CD4-positive, CD25-positive, alpha-beta regulatory T cell (primary cell): ENCODE measurements around the gene FOXO6. TPM values are rescaled to one million over a fixed set of nuclear protein-coding genes. Genes with fewer than 3 reads are reported as not detected.
A peak's percentile ranks its signal among the peaks of the same experiment; 100 is the strongest.

ENCODE experiments used
- ATAC-seq, 2 donors: fragments of 150-1000 bp; cut with Tn5 transposase; one replicate each; pipeline ENCODE4 v1.10.0; 2021; ENCODE audit warnings: low read depth in 2 of 2, moderate number of reproducible peaks in 2 of 2, moderate library complexity in 1 of 2
- DNase-seq, 3 donors: peaks; one replicate each; pipeline versions ENCODE4 v3.0.0 to v3.0.0-alpha.2; 2012 to 2022; ENCODE audit warnings: mixed read lengths in 1 of 3
- H3K27ac ChIP-seq: one replicate; pipeline ENCODE4 v1.7.0; 2013; ENCODE audit warnings: mild to moderate bottlenecking, low read length; ENCODE audit not compliant: insufficient read depth, poor library complexity, severe bottlenecking
- H3K27me3 ChIP-seq: one replicate; pipeline ENCODE4 v1.7.0; 2013; ENCODE audit warnings: low read length; ENCODE audit not compliant: control insufficient read depth, insufficient read depth
- H3K36me3 ChIP-seq: one replicate; pipeline ENCODE4 v1.7.0; 2013; ENCODE audit warnings: mild to moderate bottlenecking, low read length, moderate library complexity; ENCODE audit not compliant: control insufficient read depth, insufficient read depth
- H3K4me1 ChIP-seq: 2 replicates; pipeline ENCODE4 v1.7.0; 2013; ENCODE audit warnings: mild to moderate bottlenecking, low read length; ENCODE audit not compliant: insufficient read depth, control insufficient read depth, poor library complexity, severe bottlenecking
- H3K4me3 ChIP-seq: one replicate; pipeline ENCODE4 v1.7.0; 2013; ENCODE audit warnings: low read depth, mild to moderate bottlenecking, low read length, moderate library complexity
- H3K9me3 ChIP-seq, 2 experiments: 1 replicate in 1 of 2; 2 replicates in 1 of 2; pipeline ENCODE4 v1.7.0; 2013; ENCODE audit warnings: low read length in 2 of 2, mild to moderate bottlenecking in 1 of 2, moderate library complexity in 1 of 2; ENCODE audit not compliant: control insufficient read depth in 2 of 2
- H3K27ac Mint-ChIP-seq, 3 donors: one replicate each; pipeline ENCODE4 v1.8.0; 2020 to 2022; ENCODE audit warnings: mild to moderate bottlenecking in 3 of 3, mixed read lengths in 3 of 3, moderate library complexity in 2 of 3
- H3K27me3 Mint-ChIP-seq: one replicate; pipeline ENCODE4 v1.8.0; 2022; ENCODE audit warnings: mild to moderate bottlenecking, mixed read lengths
- H3K36me3 Mint-ChIP-seq: one replicate; pipeline ENCODE4 v1.8.0; 2020; ENCODE audit warnings: mixed read lengths
- H3K4me1 Mint-ChIP-seq, 4 donors: one replicate each; pipeline ENCODE4 v1.8.0; 2020 to 2022; ENCODE audit warnings: mixed read lengths in 4 of 4, mild to moderate bottlenecking in 1 of 4
- H3K4me3 Mint-ChIP-seq, 4 donors: one replicate each; pipeline ENCODE4 v1.8.0; 2020 to 2022; ENCODE audit warnings: mild to moderate bottlenecking in 4 of 4, mixed read lengths in 4 of 4, moderate library complexity in 3 of 4
- H3K9me3 Mint-ChIP-seq, 7 donors: one replicate each; pipeline ENCODE4 v1.8.0; 2020 to 2022; ENCODE audit warnings: mixed read lengths in 7 of 7, mild to moderate bottlenecking in 3 of 7, moderate library complexity in 2 of 7
- polyA plus RNA-seq, 4 donors: library from polyadenylated mRNA; unstranded; fragments of 300-500 nt; fragmentation: Illumina TruSeq; gene quantifications; one replicate each; pipeline ENCODE4 v1.2.3, GENCODE V29; 2021
- total RNA-seq: library from RNA; stranded (reverse); gene quantifications from one replicate; pipeline ENCODE4 v1.2.3, GENCODE V29; 2022

FOXO6 gene
- total and polyA plus RNA-seq, 5 donors from 2014 or later, result 0.91 TPM; not detected in 4

DNA sequence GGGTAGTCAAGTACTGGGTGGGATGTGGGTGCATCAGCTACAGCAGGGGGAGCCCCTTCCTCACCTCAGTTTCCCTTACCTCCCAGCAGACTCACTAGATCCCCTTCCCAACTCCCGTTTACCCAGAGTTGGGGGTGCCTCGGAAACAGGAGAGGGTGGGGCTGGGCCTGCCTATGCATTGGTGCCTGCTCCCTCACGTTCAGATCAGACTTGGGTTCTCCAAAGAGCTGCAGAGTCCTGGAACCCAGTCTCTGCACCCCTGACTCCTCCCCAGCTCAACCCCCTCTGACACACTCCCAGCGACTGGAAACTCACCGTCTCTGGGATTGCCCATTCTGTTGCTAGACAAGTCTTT, 6.0 kb downstream of the FOXO6 start:
- H3K36me3 ChIP-seq, result no peaks in the 10 kb centered on the region
- peaks cover 21% of the 10 kb centered on the region for H3K4me1 ChIP-seq
- no peak for ATAC-seq
- Mint-ChIP-seq H3K27me3 (peaks cover 56% of the 10 kb centered on the region), H3K27ac (no peak overlapping the region), H3K36me3 (no peaks in the 10 kb centered on the region), H3K4me1 (peaks cover 0 to 28% (median 0%) of the 10 kb centered on the region in 4 donors), H3K4me3 (peak overlapping the region in 1 of 4 donors; percentile 56), H3K9me3 (peaks cover 0 to 2% (median 0%) of the 10 kb centered on the region in 7 donors)
- peaks cover 29% of the 10 kb centered on the region for H3K27me3 ChIP-seq
- no peaks in the 10 kb centered on the region for H3K9me3 ChIP-seq
- no peak for DNase-seq
- H3K27ac ChIP-seq, result no peak overlapping the region
- no peak overlapping the region for H3K4me3 ChIP-seq

DNA sequence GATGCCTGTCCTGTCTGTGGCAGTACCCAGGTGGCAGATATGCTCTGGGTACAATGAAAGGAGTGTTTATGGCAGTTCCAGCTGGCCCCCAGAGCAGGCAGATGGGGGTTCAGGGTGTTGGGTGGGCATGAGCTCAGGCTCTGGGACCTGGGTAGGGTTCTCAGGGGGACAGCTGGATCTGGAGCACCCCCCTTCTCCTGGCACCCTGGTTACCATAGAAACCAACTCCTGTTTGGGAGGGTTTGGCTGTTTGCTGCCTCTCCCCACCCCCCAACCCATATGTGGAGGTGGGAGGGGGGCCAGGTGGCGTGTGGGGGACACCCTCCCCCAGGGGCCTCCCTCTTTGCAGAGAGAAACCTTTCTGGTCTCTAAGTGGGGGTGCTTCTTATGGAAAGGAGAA, 7.1 kb downstream of the FOXO6 start:
- ATAC-seq (no peak), DNase-seq (no peak)
- Mint-ChIP-seq H3K9me3 (peaks cover 0 to 2% (median 0%) of the 10 kb centered on the region in 7 donors), H3K4me1 (peaks cover 0 to 23% (median 0%) of the 10 kb centered on the region in 4 donors), H3K27ac (no peak overlapping the region), H3K4me3 (no peak overlapping the region), H3K27me3 (peaks cover 51% of the 10 kb centered on the region), H3K36me3 (peaks cover 4% of the 10 kb centered on the region)
- Histone ChIP-seq H3K9me3 (no peaks in the 10 kb centered on the region), H3K4me1 (peaks cover 16% of the 10 kb centered on the region), H3K27ac (no peak overlapping the region), H3K4me3 (no peak overlapping the region), H3K36me3 (no peaks in the 10 kb centered on the region), H3K27me3 (peaks cover 22% of the 10 kb centered on the region)

DNA sequence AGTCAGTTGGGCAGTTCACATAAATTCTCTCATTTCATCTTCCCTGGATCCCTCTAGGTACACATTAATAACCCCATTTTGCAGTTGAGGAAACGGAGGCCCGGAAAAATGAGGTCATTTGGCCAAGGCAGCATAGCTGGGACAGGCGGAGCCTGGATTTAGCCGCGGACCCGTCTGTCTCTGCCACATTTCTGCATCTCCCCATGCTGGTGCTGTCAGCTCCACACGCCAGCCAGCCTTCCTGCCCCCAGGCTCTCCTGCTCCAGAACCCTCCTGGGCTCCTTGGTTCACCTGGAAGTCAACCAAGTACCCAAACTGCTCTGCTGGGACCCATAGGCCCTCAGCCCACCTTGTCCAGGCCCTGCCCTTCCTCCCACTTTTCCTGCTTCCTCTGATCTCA, 7.6 kb downstream of the FOXO6 start:
- no peaks in the 10 kb centered on the region for H3K9me3 ChIP-seq
- Mint-ChIP-seq H3K4me1 (peaks cover 0 to 18% (median 0%) of the 10 kb centered on the region in 4 donors), H3K27ac (no peak overlapping the region), H3K27me3 (peaks cover 51% of the 10 kb centered on the region), H3K9me3 (peaks cover 0 to 2% (median 0%) of the 10 kb centered on the region in 7 donors), H3K4me3 (no peak overlapping the region), H3K36me3 (peaks cover 4% of the 10 kb centered on the region)
- DNase-seq, result no peak
- H3K4me1 ChIP-seq, result peaks cover 16% of the 10 kb centered on the region
- no peaks in the 10 kb centered on the region for H3K36me3 ChIP-seq
- ATAC-seq, result no peak
- no peak overlapping the region for H3K27ac ChIP-seq
- peaks cover 19% of the 10 kb centered on the region for H3K27me3 ChIP-seq
- no peak overlapping the region for H3K4me3 ChIP-seq

DNA sequence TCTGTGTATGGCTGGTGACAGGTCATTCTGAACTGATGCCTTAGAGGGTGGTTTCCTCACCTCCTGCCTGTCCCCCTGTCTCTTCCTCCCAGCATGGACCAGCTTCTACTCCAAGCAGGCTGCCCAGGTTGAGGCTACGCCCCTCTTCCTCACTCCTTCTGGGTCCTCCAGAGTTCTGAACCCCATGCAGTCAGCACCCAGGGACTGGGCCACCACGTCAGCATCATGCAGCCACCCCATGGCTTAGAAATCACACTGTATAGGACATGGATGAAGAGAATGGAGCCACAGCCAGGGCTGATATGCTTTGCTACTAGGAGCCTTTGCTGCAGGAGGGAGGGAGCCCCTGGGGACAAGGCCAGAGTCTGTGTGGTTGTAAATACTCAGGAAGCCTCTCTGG, 8.3 kb downstream of the FOXO6 start:
- Mint-ChIP-seq H3K9me3 (peaks cover 0 to 2% (median 0%) of the 10 kb centered on the region in 7 donors), H3K27ac (no peak overlapping the region), H3K27me3 (peaks cover 47% of the 10 kb centered on the region), H3K36me3 (peaks cover 4% of the 10 kb centered on the region), H3K4me1 (peaks cover 0 to 18% (median 0%) of the 10 kb centered on the region in 4 donors), H3K4me3 (no peak overlapping the region)
- DNase-seq (no peak), ATAC-seq (no peak)
- peaks cover 16% of the 10 kb centered on the region for H3K4me1 ChIP-seq
- no peak overlapping the region for H3K4me3 ChIP-seq
- no peak overlapping the region for H3K27ac ChIP-seq
- no peaks in the 10 kb centered on the region for H3K9me3 ChIP-seq
- H3K36me3 ChIP-seq, result no peaks in the 10 kb centered on the region
- H3K27me3 ChIP-seq, result peaks cover 18% of the 10 kb centered on the region

DNA sequence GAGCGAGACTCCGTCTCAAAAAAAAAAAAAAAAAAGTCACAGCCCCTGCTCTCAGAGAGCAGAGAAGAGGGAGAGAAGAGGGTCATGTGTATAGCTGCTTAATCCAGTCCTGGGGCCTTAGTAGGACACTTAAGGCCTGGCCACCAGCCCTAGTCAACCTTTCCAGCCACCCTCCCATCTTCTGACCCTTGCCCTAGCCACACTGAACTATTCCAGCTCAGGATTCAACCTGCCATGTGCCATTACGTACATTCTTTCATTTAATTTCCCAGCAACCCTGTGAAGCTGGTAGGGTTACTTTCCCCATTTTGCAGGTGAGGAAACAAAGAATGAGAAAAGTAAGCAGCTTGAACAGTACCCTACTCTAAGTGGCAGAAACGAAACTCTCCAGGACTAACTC, 9.0 kb downstream of the FOXO6 start:
- peaks cover 43% of the 10 kb centered on the region for H3K27me3 Mint-ChIP-seq
- Histone ChIP-seq H3K4me1 (peaks cover 16% of the 10 kb centered on the region), H3K27me3 (peaks cover 16% of the 10 kb centered on the region), H3K9me3 (no peaks in the 10 kb centered on the region), H3K27ac (no peak overlapping the region), H3K36me3 (no peaks in the 10 kb centered on the region), H3K4me3 (no peak overlapping the region)
- peaks cover 4% of the 10 kb centered on the region for H3K36me3 Mint-ChIP-seq
- H3K27ac Mint-ChIP-seq, result no peak overlapping the region
- ATAC-seq (no peak), DNase-seq (no peak)
- no peak overlapping the region for H3K4me3 Mint-ChIP-seq
- peaks cover 0 to 15% (median 0%) of the 10 kb centered on the region in 4 donors for H3K4me1 Mint-ChIP-seq
- peaks cover 0 to 2% (median 0%) of the 10 kb centered on the region in 7 donors for H3K9me3 Mint-ChIP-seq

DNA sequence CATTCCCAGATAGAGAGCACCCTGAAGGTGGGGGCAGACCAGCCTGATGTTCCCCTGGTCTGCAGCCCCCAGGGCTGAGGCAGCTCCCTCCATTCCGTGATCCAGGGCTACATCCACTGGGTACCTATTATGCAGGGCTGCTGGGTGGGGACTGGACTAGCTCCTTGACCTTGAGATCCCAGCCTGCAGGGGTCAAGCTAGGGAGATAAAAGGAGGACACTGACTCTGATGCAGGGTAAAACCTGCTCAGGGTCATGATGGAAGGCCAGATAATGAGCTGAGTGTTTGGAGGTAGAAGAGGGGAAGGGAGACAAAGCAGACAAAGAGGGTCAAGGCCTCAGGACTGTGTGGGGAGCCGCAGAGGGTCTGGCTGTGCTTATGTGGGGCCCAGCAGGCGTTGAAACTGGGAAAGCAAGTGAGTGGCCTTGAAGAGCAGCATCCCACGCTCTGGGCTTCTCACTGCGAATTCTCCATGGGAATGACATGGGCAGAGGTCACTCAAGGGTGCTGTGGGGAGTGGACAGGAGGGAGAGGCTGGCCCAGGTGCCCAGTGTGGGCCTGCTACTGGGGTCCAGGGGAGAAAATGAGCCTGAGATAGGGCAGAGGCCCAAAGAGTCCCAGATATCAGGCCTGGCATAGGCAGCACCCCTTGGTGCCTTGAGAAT, 9.7 kb downstream of the FOXO6 start:
- H3K4me1 ChIP-seq, result peaks cover 13% of the 10 kb centered on the region
- Mint-ChIP-seq H3K9me3 (peaks cover 0 to 2% (median 0%) of the 10 kb centered on the region in 7 donors), H3K27ac (peak overlapping the region in 1 of 3 donors; percentile 43), H3K36me3 (peaks cover 4% of the 10 kb centered on the region), H3K4me3 (no peak overlapping the region), H3K4me1 (peaks cover 0 to 13% (median 0%) of the 10 kb centered on the region in 4 donors), H3K27me3 (peaks cover 45% of the 10 kb centered on the region)
- ATAC-seq, result no peak
- no peak overlapping the region for H3K4me3 ChIP-seq
- H3K27ac ChIP-seq, result no peak overlapping the region
- no peaks in the 10 kb centered on the region for H3K9me3 ChIP-seq
- no peak for DNase-seq
- peaks cover 14% of the 10 kb centered on the region for H3K27me3 ChIP-seq
- H3K36me3 ChIP-seq, result no peaks in the 10 kb centered on the region

DNA sequence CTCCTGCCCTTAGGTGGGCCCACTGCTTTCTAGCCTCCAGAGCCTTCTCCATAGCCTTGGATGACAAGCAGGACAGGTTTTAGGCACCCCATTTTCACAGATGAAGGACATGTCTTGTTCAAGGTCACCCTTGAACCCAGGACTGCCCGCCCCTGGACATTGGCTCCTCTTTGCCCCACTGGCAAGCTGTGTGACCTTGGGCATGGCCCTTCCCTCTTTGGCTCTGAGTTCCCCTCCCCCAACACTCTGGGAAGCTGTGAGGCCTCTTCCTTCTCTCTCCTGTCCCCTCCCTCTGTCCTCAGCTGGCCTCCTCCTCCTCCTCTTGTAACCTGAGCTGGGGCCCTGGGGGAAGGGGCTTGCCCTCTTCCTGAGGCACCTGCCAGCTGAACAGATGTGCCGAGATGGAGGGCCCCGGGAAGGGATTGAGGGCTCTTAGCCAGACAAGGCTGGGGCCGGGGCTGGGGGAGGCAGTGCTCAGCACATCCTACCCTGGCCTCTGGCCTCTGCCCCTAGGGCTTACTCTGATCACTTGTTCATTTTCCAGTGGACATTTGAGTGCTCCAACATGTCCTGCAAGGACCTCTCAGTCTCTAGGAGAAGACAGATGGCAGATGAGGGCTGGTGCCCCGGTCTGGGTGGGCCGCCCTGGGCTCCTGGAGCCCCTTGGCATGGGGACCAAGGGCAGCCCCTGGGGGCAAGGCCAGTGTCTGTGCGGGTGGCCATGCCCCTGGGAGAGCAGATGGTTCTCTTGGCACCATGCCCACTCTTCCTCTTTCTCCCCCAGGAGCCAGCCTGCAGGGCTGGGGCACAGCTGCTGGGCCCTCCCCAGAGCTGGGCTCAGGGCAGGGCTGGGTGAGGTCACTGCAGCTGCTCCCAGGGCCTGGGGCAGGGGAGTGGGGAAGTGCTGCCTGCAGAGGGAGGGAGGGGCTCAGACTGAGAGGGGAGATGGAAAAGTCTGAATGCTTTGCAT, 10.7 kb downstream of the FOXO6 start:
- ATAC-seq (no peak), DNase-seq (no peak)
- peaks cover 0 to 2% (median 0%) of the 10 kb centered on the region in 7 donors for H3K9me3 Mint-ChIP-seq
- H3K4me1 Mint-ChIP-seq, result peaks cover 0 to 10% (median 0%) of the 10 kb centered on the region in 4 donors
- peaks cover 4% of the 10 kb centered on the region for H3K36me3 Mint-ChIP-seq
- Histone ChIP-seq H3K27me3 (peaks cover 14% of the 10 kb centered on the region), H3K27ac (no peak overlapping the region), H3K9me3 (no peaks in the 10 kb centered on the region), H3K4me1 (peaks cover 4% of the 10 kb centered on the region), H3K4me3 (no peak overlapping the region), H3K36me3 (no peaks in the 10 kb centered on the region)
- H3K27ac Mint-ChIP-seq, result no peak overlapping the region
- H3K27me3 Mint-ChIP-seq, result peaks cover 48% of the 10 kb centered on the region
- H3K4me3 Mint-ChIP-seq, result no peak overlapping the region
